BLaER1 (cell line): Measurements from ENCODE around the gene DDX1.

Experiments used
- H3K27ac ChIP-seq: shearing (Covaris generic); formaldehyde crosslinking; 2 replicates; pipeline ENCODE4 v1.8.1; 2022
- H3K27me3 ChIP-seq: shearing (Covaris generic); formaldehyde crosslinking; 2 replicates; pipeline ENCODE4 v1.8.1; 2022
- H3K36me3 ChIP-seq: shearing (Covaris generic); formaldehyde crosslinking; 2 replicates; pipeline ENCODE4 v1.8.1; 2022
- H3K4me1 ChIP-seq: shearing (Covaris generic); formaldehyde crosslinking; 2 replicates; pipeline ENCODE4 v1.8.1; 2022
- H3K4me2 ChIP-seq: shearing (Covaris generic); formaldehyde crosslinking; 2 replicates; pipeline ENCODE4 v1.8.1; 2022
- H3K4me3 ChIP-seq: shearing (Covaris generic); formaldehyde crosslinking; 2 replicates; pipeline ENCODE4 v1.8.1; 2022
- H3K9ac ChIP-seq: shearing (Covaris generic); formaldehyde crosslinking; 2 replicates; pipeline ENCODE4 v1.8.1; 2022
- H3K9me3 ChIP-seq: shearing (Covaris generic); formaldehyde crosslinking; 2 replicates; pipeline ENCODE4 v1.8.1; 2022
- H4K20me1 ChIP-seq: shearing (Covaris generic); formaldehyde crosslinking; 2 replicates; pipeline ENCODE4 v1.8.1; 2022
- Cebpa-rat ChIP-seq: shearing (Covaris generic); IDR thresholded peaks from 2 replicates; pipeline ENCODE4 v1.8.1; 2022

The DDX1 gene

GRCh38 chr2:15658911-15659310, 67.2 kb downstream of the DDX1 start:
- Histone ChIP-seq H3K4me3 (no peak overlapping the region), H3K36me3 (no peaks in the 10 kb centered on the region), H3K4me2 (no peak overlapping the region), H3K9me3 (0 out of 2 replicates have a peak, but pooled peaks cover 3% of the 10 kb centered on the region), H4K20me1 (no peaks in the 10 kb centered on the region), H3K27ac (no peak overlapping the region), H3K4me1 (no peaks in the 10 kb centered on the region), H3K27me3 (no peaks in the 10 kb centered on the region), H3K9ac (no peak overlapping the region)
- TF ChIP-seq Cebpa-rat = no peak

DNA sequence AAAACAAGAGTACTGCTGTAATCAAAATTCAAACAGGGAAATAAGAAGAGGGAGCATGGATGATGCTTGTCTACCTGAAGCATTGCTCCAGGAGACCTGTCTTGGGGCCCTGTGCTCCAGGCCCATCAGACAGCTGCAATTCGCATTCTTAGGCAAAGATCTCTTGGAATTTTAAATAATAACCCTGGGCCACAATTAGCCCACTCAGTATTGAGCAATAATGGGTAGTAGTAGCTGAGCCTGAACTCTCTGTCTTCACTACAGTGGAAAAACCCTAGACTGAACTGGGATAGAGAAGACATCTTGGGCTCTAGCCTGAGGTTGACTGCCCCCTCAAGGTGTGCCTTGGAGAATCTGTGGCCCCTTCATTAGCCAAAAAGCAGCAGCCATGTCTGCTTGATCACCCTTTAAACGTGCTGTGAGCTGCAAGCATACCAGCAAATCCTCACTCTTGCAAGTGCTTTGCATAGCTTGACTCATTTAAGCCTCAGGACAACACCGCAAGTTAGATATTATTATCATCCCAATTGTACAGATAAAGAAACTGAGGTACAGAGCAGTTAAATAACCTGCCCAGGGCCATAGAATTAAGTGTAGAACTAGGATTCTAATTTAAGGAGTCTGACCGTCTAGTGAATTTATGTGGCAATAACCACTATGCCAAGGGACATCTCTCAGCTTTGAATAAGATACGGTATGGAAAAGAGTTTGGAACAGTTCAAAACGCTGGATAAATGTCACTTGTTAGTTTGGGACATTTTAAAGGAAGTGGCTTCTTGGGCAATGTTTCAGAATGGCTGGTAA, 69.0 kb downstream of the DDX1 start:
- no peaks in the 10 kb centered on the region for H3K36me3 ChIP-seq
- no peaks in the 10 kb centered on the region for H3K27me3 ChIP-seq
- no peak overlapping the region for H3K27ac ChIP-seq
- TF ChIP-seq Cebpa-rat = no peak
- H4K20me1 ChIP-seq = no peaks in the 10 kb centered on the region
- H3K9ac ChIP-seq = no peak overlapping the region
- H3K4me3 ChIP-seq = no peak overlapping the region
- H3K4me2 ChIP-seq = no peak overlapping the region
- H3K9me3 ChIP-seq = 0 out of 2 replicates have a peak, but pooled peaks cover 3% of the 10 kb centered on the region
- H3K4me1 ChIP-seq = no peaks in the 10 kb centered on the region

- no peaks in the 10 kb centered on the region for H3K27me3 ChIP-seq
- no peak overlapping the region for H3K9ac ChIP-seq
- H3K9me3 ChIP-seq = 0 out of 2 replicates have a peak, but pooled peaks cover 3% of the 10 kb centered on the region
- no peaks in the 10 kb centered on the region for H3K4me1 ChIP-seq
- H4K20me1 ChIP-seq = no peaks in the 10 kb centered on the region
- no peak overlapping the region for H3K4me2 ChIP-seq
- no peak overlapping the region for H3K27ac ChIP-seq
- no peaks in the 10 kb centered on the region for H3K36me3 ChIP-seq
- TF ChIP-seq Cebpa-rat = no peak
- no peak overlapping the region for H3K4me3 ChIP-seq
These were observed 69.6 kb downstream of the DDX1 start for GRCh38 chr2:15661295-15661569.

- no peaks in the 10 kb centered on the region for H3K27me3 ChIP-seq
- no peak overlapping the region for H3K9ac ChIP-seq
- no peak overlapping the region for H3K4me2 ChIP-seq
- no peak for TF ChIP-seq Cebpa-rat
- H4K20me1 ChIP-seq = no peaks in the 10 kb centered on the region
- no peak overlapping the region for H3K4me3 ChIP-seq
- no peak overlapping the region for H3K27ac ChIP-seq
- no peaks in the 10 kb centered on the region for H3K36me3 ChIP-seq
- H3K9me3 ChIP-seq = 0 out of 2 replicates have a peak, but pooled peaks cover 3% of the 10 kb centered on the region
- no peaks in the 10 kb centered on the region for H3K4me1 ChIP-seq
These were observed 70.4 kb downstream of the DDX1 start for GRCh38 chr2:15662026-15662425.

DNA sequence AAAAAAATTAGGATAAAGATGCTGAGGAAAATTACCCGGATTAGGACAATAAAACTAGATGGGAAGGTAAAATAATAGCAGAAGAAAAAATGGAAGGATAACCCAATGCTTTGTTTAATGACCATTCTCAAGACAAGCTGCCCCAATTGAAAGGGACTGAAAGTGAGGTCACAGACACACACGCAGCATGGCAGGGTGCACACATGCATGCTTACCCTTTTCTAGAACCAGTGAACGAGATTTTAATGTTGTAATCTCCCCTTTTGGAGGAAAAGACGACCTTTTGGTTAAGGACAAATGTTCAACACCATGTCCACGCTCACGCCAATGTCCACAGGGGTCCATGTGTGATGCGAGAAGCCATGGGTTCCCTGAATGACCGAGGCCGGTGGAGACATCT, 70.9 kb downstream of the DDX1 start:
- H3K27me3 ChIP-seq = no peaks in the 10 kb centered on the region

DNA sequence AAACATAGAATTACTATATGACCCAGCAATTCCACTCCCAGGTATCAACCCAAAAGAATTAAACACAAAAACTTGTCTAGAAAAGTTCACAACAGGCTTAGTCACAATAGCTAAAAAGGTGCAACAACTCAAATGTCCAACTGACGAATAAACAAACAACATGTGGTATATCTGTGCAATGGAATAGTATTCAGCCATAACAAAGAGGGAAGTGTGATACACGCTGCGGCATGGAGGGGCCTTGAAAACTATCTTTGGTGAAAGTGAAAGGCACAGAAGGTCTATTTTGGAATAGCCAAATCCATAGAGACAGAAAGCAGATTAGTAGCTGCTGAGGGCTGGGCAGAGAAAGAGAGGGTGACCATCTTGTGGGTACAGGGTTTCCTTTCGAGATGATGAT, 72.1 kb downstream of the DDX1 start:
- Histone ChIP-seq H3K36me3 (no peaks in the 10 kb centered on the region), H3K4me3 (no peak overlapping the region), H3K27ac (no peak overlapping the region), H3K9me3 (0 out of 2 replicates have a peak, but pooled peaks cover 3% of the 10 kb centered on the region), H3K4me2 (no peak overlapping the region), H3K9ac (no peak overlapping the region), H3K27me3 (no peaks in the 10 kb centered on the region), H3K4me1 (no peaks in the 10 kb centered on the region), H4K20me1 (no peaks in the 10 kb centered on the region)
- no peak for TF ChIP-seq Cebpa-rat

More for the DNA sequence above, 70.9 kb downstream of the DDX1 start:
- Histone ChIP-seq H3K4me1 (no peaks in the 10 kb centered on the region), H3K9me3 (0 out of 2 replicates have a peak, but pooled peaks cover 3% of the 10 kb centered on the region), H3K4me3 (no peak overlapping the region), H4K20me1 (no peaks in the 10 kb centered on the region), H3K27ac (no peak overlapping the region), H3K4me2 (no peak overlapping the region), H3K9ac (no peak overlapping the region), H3K36me3 (no peaks in the 10 kb centered on the region)
- no peak for TF ChIP-seq Cebpa-rat

DNA sequence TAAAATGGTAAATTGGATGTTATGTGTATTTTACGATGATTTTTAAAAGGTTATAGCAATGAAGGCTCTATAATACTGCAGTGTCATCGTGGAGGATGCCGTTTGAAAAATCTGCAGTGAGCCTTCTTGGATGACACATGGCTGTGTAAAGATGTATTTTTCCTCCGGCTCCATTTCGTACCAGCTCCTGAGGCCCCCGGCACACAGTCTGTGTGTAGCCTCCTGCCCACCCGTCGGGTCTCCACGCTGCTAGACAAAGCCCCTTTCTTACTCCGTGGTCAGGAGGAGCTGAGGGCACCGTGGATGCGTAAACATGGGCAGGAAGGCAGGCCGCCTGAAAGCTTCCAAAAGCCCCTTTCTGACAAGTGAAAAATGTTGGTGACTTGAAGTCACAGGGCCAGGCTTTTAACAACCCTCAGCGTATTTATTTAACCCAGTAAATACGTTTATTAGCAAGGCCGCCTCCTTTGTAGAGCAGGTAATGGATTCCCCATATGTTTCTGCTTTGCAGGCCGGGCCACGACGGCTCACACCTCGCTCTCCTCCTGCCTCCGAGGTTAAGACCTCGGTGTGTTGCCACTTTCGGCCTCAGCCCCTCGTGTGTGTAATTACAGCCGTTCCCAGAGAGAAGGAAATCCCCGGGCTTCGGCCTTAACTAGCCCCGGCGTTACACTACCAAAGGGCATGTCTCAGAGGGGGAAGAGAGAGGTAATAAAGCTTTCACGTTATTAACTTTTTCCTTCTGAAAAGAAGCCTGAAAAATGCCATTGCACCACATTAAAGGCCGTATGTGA, 72.8 kb downstream of the DDX1 start:
- no peak overlapping the region for H3K4me2 ChIP-seq
- TF ChIP-seq Cebpa-rat = no peak
- H3K9me3 ChIP-seq = 0 out of 2 replicates have a peak, but pooled peaks cover 3% of the 10 kb centered on the region
- H3K27ac ChIP-seq = no peak overlapping the region
- H3K4me3 ChIP-seq = no peak overlapping the region
- no peaks in the 10 kb centered on the region for H3K4me1 ChIP-seq
- no peaks in the 10 kb centered on the region for H4K20me1 ChIP-seq
- H3K36me3 ChIP-seq = no peaks in the 10 kb centered on the region
- H3K9ac ChIP-seq = no peak overlapping the region
- no peaks in the 10 kb centered on the region for H3K27me3 ChIP-seq

- no peak overlapping the region for H3K9ac ChIP-seq
- H3K4me3 ChIP-seq = no peak overlapping the region
- no peaks in the 10 kb centered on the region for H3K36me3 ChIP-seq
- H3K27ac ChIP-seq = no peak overlapping the region
- no peak for TF ChIP-seq Cebpa-rat
- no peak overlapping the region for H3K4me2 ChIP-seq
- H3K4me1 ChIP-seq = no peaks in the 10 kb centered on the region
- no peaks in the 10 kb centered on the region for H4K20me1 ChIP-seq
- 0 out of 2 replicates have a peak, but pooled peaks cover 3% of the 10 kb centered on the region for H3K9me3 ChIP-seq
- H3K27me3 ChIP-seq = no peaks in the 10 kb centered on the region
These were observed 73.6 kb downstream of the DDX1 start for GRCh38 chr2:15665067-15665942.

GRCh38 chr2:15665943-15666460, 74.3 kb downstream of the DDX1 start:
- H3K27ac ChIP-seq = no peak overlapping the region
- no peak overlapping the region for H3K4me2 ChIP-seq
- H3K9me3 ChIP-seq = 0 out of 2 replicates have a peak, but pooled peaks cover 3% of the 10 kb centered on the region
- H3K4me1 ChIP-seq = no peaks in the 10 kb centered on the region
- no peaks in the 10 kb centered on the region for H3K27me3 ChIP-seq
- TF ChIP-seq Cebpa-rat = no peak
- no peak overlapping the region for H3K9ac ChIP-seq
- H4K20me1 ChIP-seq = no peaks in the 10 kb centered on the region
- no peak overlapping the region for H3K4me3 ChIP-seq
- no peaks in the 10 kb centered on the region for H3K36me3 ChIP-seq
